ENCODE data around the gene PPP6R2. TPM values are rescaled to one million over a fixed set of nuclear protein-coding genes. Genes with fewer than 3 reads are reported as not detected.

The PPP6R2 gene
- total RNA-seq, 1 experiment from 2014 or later = 61.3 TPM

GRCh38 chr22:50306753-50307749 is 36.1 kb upstream of the PPP6R2 start, which contains the start of gene PLXNB2 (continued):
- no peak for TF ChIP-seq CTCF (IDR thresholded peaks at IDR 0.05 in 2 of 3, conservative IDR thresholded peaks at IDR 0.05 in 1 of 3; ENCODE audit: borderline replicate concordance in 1 of 3, insufficient read depth in 1 of 3, low read depth in 2 of 3, low read length in 2 of 3)
- peak; percentile 45 for TF ChIP-seq POLR2A (IDR thresholded peaks at IDR 0.05; ENCODE audit: borderline replicate concordance, extremely low read depth, insufficient read depth, insufficient read length)
- TF ChIP-seq POLR2AphosphoS5 (IDR thresholded peaks at IDR 0.05; ENCODE audit: low read depth, low read length) = peak; percentile 83
- no peak for TF ChIP-seq RAD21 (IDR thresholded peaks at IDR 0.05; ENCODE audit: low read depth)
- TF ChIP-seq MAX (IDR thresholded peaks at IDR 0.05) = no peak
- no peak for TF ChIP-seq ZBTB33 (IDR thresholded peaks at IDR 0.05; ENCODE audit: extremely low read depth, insufficient replicate concordance, low read length)
- no peak for TF ChIP-seq EZH2phosphoT487 (IDR thresholded peaks at IDR 0.05; ENCODE audit: borderline replicate concordance)
- TF ChIP-seq JUND (IDR thresholded peaks at IDR 0.05) = no peak
- TF ChIP-seq SRF (IDR thresholded peaks at IDR 0.05; ENCODE audit: low read depth) = no peak
- no peak for TF ChIP-seq SIN3A (IDR thresholded peaks at IDR 0.05; ENCODE audit: low read depth)
- no peak for TF ChIP-seq CBX3 (IDR thresholded peaks at IDR 0.05; ENCODE audit: low read depth)
- TF ChIP-seq ATF3 (IDR thresholded peaks at IDR 0.05) = no peak
- TF ChIP-seq YY1 (IDR thresholded peaks at IDR 0.05; ENCODE audit: extremely low read depth, insufficient replicate concordance, low read depth, low read length) = peak; percentile 57
- no peak for TF ChIP-seq SP1 (IDR thresholded peaks at IDR 0.05; ENCODE audit: low read depth)
- TF ChIP-seq EGR1 (IDR thresholded peaks at IDR 0.05; ENCODE audit: low read depth) = no peak
- TF ChIP-seq ELF1 (IDR thresholded peaks at IDR 0.05; ENCODE audit: borderline replicate concordance, low read depth) = no peak
